Glutamatergic neuron (in vitro differentiated cells): ENCODE results near the gene DLG1. TPM values are rescaled to one million over a fixed set of nuclear protein-coding genes. Genes with fewer than 3 reads are reported as not detected.
"Not testable (repeated sequence)": the region's sequence is repeated elsewhere in the genome, so short reads cannot be mapped to it uniquely, and the experiment has no call there.

Source experiments
- DNase-seq: peaks from one replicate; pipeline ENCODE4 v3.0.0; 2022
- H3K27ac Mint-ChIP-seq: one replicate; pipeline ENCODE4 v1.8.0; 2020; ENCODE audit warnings: mild to moderate bottlenecking, mixed read lengths, inconsistent platforms; ENCODE audit not compliant: unreplicated experiment
- H3K27me3 Mint-ChIP-seq: one replicate; pipeline ENCODE4 v1.8.0; 2020; ENCODE audit warnings: mild to moderate bottlenecking, moderate library complexity, mixed read lengths, inconsistent platforms; ENCODE audit not compliant: unreplicated experiment
- H3K36me3 Mint-ChIP-seq: one replicate; pipeline ENCODE4 v1.8.0; 2020; ENCODE audit warnings: mild to moderate bottlenecking, mixed read lengths, inconsistent platforms; ENCODE audit not compliant: unreplicated experiment
- H3K4me1 Mint-ChIP-seq: one replicate; pipeline ENCODE4 v1.8.0; 2020; ENCODE audit warnings: mild to moderate bottlenecking, low read depth, mixed read lengths, inconsistent platforms; ENCODE audit not compliant: unreplicated experiment
- H3K4me3 Mint-ChIP-seq: one replicate; pipeline ENCODE4 v1.8.0; 2020; ENCODE audit warnings: mild to moderate bottlenecking, mixed read lengths, inconsistent platforms; ENCODE audit not compliant: unreplicated experiment
- H3K9me3 Mint-ChIP-seq: one replicate; pipeline ENCODE4 v1.8.0; 2020; ENCODE audit warnings: mild to moderate bottlenecking, moderate library complexity, mixed read lengths, inconsistent platforms; ENCODE audit not compliant: unreplicated experiment
- total RNA-seq: library from RNA; stranded (reverse); fragmentation: NEBNext Ultra II Directional; extraction: Animal tissue kit (Norgen Biotek cat#: 25700); gene quantifications from one replicate; pipeline ENCODE4 v1.2.1, GENCODE V29; 2021; ENCODE audit not compliant: unreplicated experiment
- TF ChIP-seq, protein P1 (sequence below): fragments of 200-600 bp; sonication (generic); IDR thresholded peaks from one replicate; pipeline ENCODE4 v1.5.0; 2021; ENCODE audit not compliant: partially characterized antibody, unreplicated experiment

Gene DLG1
- total RNA-seq, 1 donor from 2014 or later = 66.0 TPM

GRCh38 chr3:197212290-197212689, 86.1 kb downstream of the DLG1 start:
- no peaks in the 10 kb centered on the region for H3K9me3 Mint-ChIP-seq
- H3K4me1 Mint-ChIP-seq = peaks cover 5% of the 10 kb centered on the region
- TF ChIP-seq, protein P1, sequence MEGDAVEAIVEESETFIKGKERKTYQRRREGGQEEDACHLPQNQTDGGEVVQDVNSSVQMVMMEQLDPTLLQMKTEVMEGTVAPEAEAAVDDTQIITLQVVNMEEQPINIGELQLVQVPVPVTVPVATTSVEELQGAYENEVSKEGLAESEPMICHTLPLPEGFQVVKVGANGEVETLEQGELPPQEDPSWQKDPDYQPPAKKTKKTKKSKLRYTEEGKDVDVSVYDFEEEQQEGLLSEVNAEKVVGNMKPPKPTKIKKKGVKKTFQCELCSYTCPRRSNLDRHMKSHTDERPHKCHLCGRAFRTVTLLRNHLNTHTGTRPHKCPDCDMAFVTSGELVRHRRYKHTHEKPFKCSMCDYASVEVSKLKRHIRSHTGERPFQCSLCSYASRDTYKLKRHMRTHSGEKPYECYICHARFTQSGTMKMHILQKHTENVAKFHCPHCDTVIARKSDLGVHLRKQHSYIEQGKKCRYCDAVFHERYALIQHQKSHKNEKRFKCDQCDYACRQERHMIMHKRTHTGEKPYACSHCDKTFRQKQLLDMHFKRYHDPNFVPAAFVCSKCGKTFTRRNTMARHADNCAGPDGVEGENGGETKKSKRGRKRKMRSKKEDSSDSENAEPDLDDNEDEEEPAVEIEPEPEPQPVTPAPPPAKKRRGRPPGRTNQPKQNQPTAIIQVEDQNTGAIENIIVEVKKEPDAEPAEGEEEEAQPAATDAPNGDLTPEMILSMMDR = no peak
- no peak overlapping the region for H3K27ac Mint-ChIP-seq
- no peaks in the 10 kb centered on the region for H3K27me3 Mint-ChIP-seq
- H3K36me3 Mint-ChIP-seq = no peaks in the 10 kb centered on the region
- no peak for DNase-seq
- H3K4me3 Mint-ChIP-seq = no peak overlapping the region

DNA sequence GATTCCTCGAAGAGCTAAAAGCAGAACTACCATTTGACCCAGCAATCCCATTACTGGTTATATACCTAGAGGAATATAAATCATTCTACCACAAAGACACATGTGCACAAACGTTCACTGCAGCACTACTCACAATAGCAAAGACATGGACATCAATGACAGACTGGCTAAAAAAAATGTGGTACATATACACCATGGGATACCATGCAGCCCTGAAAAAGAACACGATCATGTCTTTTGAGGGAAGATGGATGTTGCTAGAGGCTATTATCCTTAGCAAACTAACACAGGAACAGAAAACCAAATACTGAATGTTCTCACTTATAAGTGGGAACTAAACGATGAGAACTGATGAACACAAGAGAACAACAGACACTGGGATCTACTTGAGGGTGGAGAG, 86.7 kb downstream of the DLG1 start:
- H3K4me1 Mint-ChIP-seq, H3K36me3 Mint-ChIP-seq: not testable (repeated sequence)

GRCh38 chr3:197209366-197210260, 88.8 kb downstream of the DLG1 start:
- no peak overlapping the region for H3K27ac Mint-ChIP-seq

More for the DNA sequence above, 86.7 kb downstream of the DLG1 start:
- not testable (repeated sequence) for DNase-seq, H3K4me3 Mint-ChIP-seq, H3K27ac Mint-ChIP-seq, H3K27me3 Mint-ChIP-seq, H3K9me3 Mint-ChIP-seq

DNA sequence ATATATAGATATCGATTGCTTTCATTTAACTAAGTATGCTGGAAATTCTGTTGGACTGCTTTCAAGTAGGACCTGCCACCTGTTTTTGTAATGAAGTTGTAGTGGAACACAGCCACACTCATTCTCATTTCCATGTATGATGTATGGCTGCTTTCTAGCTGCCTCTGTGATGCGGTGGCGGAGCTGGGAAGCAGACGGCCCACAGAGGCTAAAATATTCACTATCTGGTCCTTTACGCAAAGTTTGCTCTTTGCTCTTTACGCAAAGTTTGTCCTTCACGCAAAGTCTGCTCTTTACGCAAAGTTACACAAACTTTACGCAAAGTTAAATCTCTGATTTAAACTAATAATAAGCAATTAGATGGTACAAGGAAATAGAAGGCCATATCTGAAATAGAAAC, 91.5 kb downstream of the DLG1 start:
- H3K4me1 Mint-ChIP-seq = peaks cover 2% of the 10 kb centered on the region
- H3K27me3 Mint-ChIP-seq = no peaks in the 10 kb centered on the region
- H3K36me3 Mint-ChIP-seq = no peaks in the 10 kb centered on the region
- DNase-seq = no peak
- TF ChIP-seq, protein P1 = no peak
- no peak overlapping the region for H3K4me3 Mint-ChIP-seq
- H3K9me3 Mint-ChIP-seq = peaks cover 2% of the 10 kb centered on the region
- H3K27ac Mint-ChIP-seq = no peak overlapping the region

More at GRCh38 chr3:197209366-197210260, 88.8 kb downstream of the DLG1 start:
- TF ChIP-seq, protein P1 = no peak
- no peak for DNase-seq
- Mint-ChIP-seq H3K4me1 (peaks cover 7% of the 10 kb centered on the region), H3K36me3 (no peaks in the 10 kb centered on the region), H3K27me3 (no peaks in the 10 kb centered on the region), H3K9me3 (peaks cover 2% of the 10 kb centered on the region), H3K4me3 (no peak overlapping the region)

DNA sequence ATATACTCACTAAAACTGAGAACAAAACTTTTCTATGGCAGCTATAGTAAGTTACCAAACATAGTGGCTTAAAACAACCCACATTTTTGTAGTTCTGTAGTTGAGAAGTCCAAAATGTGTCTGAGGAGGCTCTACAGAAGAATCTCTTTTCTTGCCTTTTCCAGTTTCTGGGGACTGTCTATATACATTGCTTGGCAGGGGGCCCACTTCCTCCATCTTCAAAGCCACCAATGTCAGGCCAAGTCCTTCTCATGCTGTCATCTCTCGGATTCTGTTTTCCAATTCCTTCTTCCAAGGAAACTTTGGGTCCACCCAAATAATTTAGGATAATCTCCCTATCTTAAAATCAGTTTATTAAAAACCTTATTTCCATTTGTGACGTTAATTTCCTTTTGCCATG, 92.7 kb downstream of the DLG1 start:
- no peak overlapping the region for H3K27ac Mint-ChIP-seq
- H3K36me3 Mint-ChIP-seq = no peaks in the 10 kb centered on the region
- peaks cover 2% of the 10 kb centered on the region for H3K9me3 Mint-ChIP-seq
- peaks cover 2% of the 10 kb centered on the region for H3K4me1 Mint-ChIP-seq
- no peak overlapping the region for H3K4me3 Mint-ChIP-seq
- TF ChIP-seq, protein P1 = no peak
- no peak for DNase-seq
- H3K27me3 Mint-ChIP-seq = no peaks in the 10 kb centered on the region
